CD4-positive, alpha-beta T cell treated with Interleukin-17A for 1 hour (primary cell): ENCODE data around the gene DUSP16.

ENCODE experiments used
- DNase-seq: peaks from one replicate; pipeline ENCODE4 v3.0.0-alpha.2; 2020

DUSP16 gene

DNA sequence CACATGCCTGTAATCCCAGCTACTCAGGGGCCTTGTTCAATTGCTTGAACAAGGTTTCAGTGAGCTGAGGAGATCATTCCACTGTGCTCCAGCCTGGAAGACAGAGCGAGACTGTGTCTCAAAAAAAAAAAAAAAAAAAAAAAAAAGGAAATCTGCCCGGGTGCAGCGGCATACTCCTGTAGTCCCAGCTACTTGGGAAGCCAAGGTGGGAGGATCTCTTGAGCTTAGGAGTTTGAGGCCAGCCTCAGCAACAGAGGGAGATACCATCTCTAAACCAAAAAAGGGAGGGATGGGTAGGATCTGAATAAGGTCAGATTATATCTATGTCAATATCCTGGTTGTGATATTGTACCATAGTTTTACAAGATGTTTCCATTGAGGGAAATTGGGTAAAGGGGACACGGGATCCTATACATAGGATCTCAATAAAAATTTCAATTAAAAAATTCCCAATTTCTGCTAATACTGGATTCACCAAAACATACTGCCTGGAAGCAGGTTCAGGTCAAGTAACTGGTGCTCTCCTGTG lies 129.4 kb downstream of the DUSP16 start:
- no peak for DNase-seq

DNA sequence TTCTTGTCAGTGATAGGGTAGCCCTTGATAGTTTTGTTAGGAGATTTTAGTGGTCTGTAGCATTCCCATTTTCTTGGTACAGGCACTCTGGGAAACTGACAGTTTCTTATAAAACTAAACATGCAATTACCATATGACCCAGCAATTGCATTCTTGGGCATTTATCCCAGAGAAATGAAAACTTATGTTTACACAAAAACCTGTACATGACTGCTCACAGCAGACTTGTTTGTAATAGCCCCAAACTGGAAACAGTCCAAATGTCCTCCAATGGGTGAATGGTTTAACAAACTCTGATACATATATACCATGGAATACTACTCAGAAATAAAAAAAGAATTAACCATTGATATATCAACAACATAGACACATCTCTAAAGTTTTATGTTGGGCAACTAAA lies 130.3 kb downstream of the DUSP16 start:
- no peak for DNase-seq

DNA sequence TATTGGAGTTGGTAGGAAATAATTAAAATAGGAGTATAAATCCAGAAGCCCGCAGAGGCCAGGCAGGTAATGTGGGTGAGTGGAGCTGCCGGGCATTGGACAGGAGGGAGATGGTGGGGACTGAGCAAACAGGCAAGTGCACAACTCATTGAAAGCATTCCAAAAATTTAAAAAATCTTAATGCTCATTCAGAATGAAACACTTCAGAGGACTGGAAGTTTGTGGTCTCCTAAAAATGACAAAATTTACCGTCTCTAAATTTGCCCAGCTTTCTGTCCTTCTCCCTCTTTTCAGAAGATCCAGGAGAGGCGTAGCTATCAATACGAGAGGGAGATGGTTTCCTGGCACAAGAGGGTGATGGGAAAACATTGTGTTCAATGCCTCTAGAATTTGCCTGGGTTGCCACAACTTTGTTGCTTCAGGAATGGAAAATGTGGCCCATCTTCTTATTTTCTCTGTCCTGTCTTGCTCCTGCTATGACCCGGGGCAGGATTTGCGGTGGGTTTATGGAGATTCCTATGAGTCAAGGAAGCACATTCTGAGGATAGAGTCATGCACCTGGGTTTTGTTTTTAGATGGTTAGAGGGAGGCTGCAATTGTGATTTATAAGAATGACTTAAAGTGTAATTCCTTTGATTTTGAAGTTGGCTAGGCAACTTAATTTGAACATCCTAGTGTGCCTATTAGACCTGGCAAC lies 133.6 kb downstream of the DUSP16 start:
- DNase-seq, result no peak

DNA sequence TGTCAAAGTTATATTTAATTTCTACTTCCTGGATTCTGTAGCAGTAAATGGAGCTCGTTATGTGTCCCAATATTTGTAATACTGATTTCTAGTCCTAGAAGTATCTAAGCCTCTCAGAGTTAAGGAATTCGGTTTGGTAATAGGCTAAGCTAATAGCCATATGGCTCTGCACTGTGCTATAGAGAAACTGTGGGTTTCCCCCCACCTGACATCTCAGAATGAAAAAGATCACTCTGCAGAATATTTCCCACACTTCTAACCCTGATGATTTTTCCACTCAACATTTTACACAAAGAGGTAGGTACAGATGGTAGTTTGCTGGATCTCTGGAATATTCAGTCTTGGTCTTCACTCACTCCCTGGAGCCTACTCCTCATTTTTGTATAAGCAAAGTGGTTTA lies 134.6 kb downstream of the DUSP16 start:
- DNase-seq, result no peak

DNA sequence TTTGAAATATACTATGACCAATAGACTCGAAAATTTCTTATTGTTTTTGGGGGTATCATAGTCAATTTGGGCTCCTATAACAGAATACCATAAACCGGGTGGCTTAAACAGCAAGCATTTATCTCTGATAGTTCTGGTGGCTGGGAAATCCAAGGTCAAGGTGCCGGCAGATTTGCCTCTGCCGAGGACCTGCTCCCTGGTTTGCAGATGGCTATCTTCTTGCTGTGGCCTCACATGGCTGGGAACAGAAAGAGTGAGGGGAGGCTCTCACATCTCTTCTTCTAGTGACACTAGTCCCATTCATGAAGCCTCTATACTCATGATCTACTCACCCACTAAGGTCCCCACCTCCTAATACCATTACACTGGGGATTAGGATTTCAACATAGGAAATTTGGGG lies 135.1 kb downstream of the DUSP16 start:
- DNase-seq, result no peak

DNA sequence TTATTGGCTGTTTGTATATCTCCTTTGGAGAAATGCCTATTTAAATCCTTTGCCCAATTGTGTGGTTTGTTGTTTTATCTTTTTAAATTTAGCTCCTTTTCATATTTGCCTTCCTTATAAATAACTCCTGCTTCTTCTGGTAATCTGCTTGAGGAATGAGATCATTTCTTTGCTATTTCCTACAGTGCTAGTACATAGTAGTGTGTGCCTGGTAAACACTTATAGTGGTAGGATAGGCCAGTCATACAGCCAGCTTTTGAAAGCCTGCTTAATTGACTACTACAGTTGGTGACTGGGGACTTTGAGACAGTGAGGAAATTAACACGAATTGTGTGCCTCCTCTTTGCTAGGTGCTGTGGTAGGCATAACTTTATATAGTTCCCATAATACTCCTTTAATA lies 137.0 kb downstream of the DUSP16 start:
- no peak for DNase-seq

DNA sequence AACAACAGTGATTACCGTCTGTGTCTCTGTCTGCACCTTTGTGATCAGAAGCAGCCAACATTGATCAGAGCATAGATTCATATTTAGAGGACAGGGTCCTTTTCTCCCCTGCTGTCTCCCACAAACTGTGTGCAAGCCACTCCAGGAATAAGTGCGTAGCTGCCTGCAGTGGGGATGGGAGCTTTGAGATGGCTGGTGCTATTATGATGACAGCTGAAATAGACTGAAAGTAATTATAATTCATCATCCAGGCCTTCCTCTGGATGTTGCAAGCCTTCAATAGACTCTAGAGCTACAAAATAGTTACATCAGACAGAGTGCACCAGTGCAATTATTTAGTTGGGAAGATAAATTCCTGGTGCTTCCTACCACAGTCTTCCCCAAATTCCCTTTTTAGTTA lies 137.7 kb downstream of the DUSP16 start:
- DNase-seq, result no peak
